BJ (cell line): ENCODE results near the gene UCKL1. TPM values are rescaled to one million over a fixed set of nuclear protein-coding genes. Genes with fewer than 3 reads are reported as not detected.
"Not testable (repeated sequence)": the region's sequence is repeated elsewhere in the genome, so short reads cannot be mapped to it uniquely, and the experiment has no call there.

ENCODE experiments used
- CTCF ChIA-PET: fragments of 350-600 bp; formaldehyde crosslinking; extraction: SDS; loops from one replicate; lab custom pipeline; 2021; ENCODE audit warnings: antibody characterized with exemption, inconsistent platforms; lab: Yijun Ruan, JAX
- POLR2A ChIA-PET: fragments of 300-600 bp; sonication (Branson Sonifier 250); formaldehyde crosslinking; extraction: SDS; loops from one replicate; lab custom pipeline; 2021; ENCODE audit warnings: antibody characterized with exemption; lab: Charles Lee
- DNase-seq: peaks from one replicate; pipeline ENCODE4 v3.0.0-alpha.2; 2011; ENCODE audit warnings: low read depth
- H3K27me3 ChIP-seq: 2 replicates; pipeline ENCODE4 v1.6.0; 2011; ENCODE audit warnings: low read length; ENCODE audit not compliant: control insufficient read depth, insufficient read depth
- H3K36me3 ChIP-seq: 2 replicates; pipeline ENCODE4 v1.5.1; 2011; ENCODE audit warnings: low read length; ENCODE audit not compliant: control insufficient read depth, insufficient read depth
- H3K4me3 ChIP-seq: 2 replicates; pipeline ENCODE4 v1.5.1; 2011; ENCODE audit warnings: low read depth, mild to moderate bottlenecking, control low read depth, low read length
- polyA plus RNA-seq: library from polyadenylated mRNA; depleted of rRNA; stranded (reverse); fragments of >200 nt; gene quantifications from 2 replicates; pipeline ENCODE4 v1.2.3, GENCODE V29; 2011
- TF ChIP-seq, protein P1 (sequence below): IDR thresholded peaks from 2 replicates; pipeline ENCODE4 v1.5.1; 2011; ENCODE audit warnings: low read depth, mild to moderate bottlenecking, control low read depth, inconsistent platforms, low read length, moderate library complexity; ENCODE audit not compliant: insufficient read depth

UCKL1 gene
- polyA plus RNA-seq, 1 experiment = 40.1 TPM

DNA sequence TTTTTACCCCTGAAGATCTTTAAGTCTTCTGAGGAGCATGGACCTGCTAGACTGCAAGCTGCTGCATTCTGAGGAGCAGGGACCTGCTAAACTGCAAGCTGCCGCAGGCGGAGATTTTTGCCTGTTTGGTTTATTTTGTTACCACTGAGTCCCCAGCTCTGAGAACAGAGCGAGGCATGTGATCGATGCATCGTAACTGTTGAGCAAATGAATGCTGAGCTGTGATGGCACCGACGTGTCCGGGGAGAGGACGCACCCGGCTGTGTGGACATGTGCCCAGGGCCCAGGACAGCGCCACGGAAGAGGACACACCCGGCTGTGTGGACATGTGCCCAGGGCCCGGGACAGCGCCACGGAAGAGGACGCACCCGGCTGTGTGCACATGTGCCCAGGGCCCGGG lies 37.1 kb downstream of the UCKL1 start:
- H3K27me3 ChIP-seq = no peaks in the 10 kb centered on the region
- POLR2A ChIA-PET = no interaction called here
- peaks cover 6% of the 10 kb centered on the region; the same call in 1 of the 2 replicates for H3K36me3 ChIP-seq
- CTCF ChIA-PET = interaction anchor here (0.6 kb wide), 1 partner anchor 333 kb away, joined by 3 read pairs; no protein-coding TSS in a partner anchor
- H3K4me3 ChIP-seq = no peak overlapping the region
- DNase-seq = no peak
- TF ChIP-seq, protein P1, sequence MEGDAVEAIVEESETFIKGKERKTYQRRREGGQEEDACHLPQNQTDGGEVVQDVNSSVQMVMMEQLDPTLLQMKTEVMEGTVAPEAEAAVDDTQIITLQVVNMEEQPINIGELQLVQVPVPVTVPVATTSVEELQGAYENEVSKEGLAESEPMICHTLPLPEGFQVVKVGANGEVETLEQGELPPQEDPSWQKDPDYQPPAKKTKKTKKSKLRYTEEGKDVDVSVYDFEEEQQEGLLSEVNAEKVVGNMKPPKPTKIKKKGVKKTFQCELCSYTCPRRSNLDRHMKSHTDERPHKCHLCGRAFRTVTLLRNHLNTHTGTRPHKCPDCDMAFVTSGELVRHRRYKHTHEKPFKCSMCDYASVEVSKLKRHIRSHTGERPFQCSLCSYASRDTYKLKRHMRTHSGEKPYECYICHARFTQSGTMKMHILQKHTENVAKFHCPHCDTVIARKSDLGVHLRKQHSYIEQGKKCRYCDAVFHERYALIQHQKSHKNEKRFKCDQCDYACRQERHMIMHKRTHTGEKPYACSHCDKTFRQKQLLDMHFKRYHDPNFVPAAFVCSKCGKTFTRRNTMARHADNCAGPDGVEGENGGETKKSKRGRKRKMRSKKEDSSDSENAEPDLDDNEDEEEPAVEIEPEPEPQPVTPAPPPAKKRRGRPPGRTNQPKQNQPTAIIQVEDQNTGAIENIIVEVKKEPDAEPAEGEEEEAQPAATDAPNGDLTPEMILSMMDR = no peak

DNA sequence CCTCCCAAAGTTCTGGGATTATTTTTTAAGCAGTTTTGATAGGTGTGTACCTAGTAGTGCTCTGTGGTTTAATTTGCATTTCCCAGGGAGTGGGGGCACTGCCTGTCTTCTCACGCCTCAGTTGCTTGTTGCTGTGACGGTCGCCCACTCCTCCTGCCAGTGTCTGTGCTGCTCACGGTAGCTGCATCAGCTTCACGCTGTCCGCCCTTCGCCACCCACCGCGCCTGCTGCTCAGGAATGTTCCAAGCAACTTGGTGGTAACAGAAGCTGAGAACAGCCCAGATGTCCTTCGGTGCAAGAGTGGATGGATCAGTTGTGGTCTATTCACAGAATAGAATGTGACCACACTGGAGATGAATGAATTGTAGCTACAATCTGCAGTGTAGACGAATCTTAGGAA lies 38.4 kb downstream of the UCKL1 start:
- Histone ChIP-seq H3K4me3 (no peak overlapping the region), H3K36me3 (peaks cover 6% of the 10 kb centered on the region; the same call in 1 of the 2 replicates), H3K27me3 (no peaks in the 10 kb centered on the region)
- ChIA-PET POLR2A (no interaction called here), CTCF (interaction anchor here (0.8 to 0.9 kb wide), 2 partner anchors 8 to 55 kb away, joined by 3 read pairs; no protein-coding TSS in a partner anchor)
- TF ChIP-seq, protein P1 = no peak
- no peak for DNase-seq

DNA sequence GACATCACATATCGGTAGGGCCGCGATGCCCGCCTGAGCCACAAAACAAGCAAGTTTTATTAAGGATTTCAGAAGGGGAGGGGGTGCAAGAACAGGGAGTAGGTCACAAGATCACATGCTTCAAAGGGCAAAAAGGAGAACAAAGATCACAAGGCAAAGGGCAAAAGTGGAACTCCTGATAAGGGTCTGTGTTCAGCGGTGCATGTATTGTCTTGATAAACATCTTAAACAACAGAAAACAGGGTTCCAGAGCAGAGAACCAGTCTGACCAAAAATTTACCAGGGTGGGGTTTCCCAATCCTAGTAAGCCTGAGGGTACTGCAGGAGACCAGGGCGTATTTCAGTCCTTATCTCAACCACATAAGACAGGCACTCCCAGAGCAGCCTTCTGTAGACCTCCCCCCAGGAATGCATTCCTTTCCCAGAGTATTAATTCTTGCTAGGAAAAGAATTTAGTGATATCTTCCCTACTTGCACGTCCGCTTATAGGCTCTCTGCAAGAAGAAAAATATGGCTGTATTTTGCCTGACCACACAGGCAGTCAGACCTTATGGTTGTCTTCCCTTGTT lies 39.8 kb downstream of the UCKL1 start:
- POLR2A ChIA-PET, H3K27me3 ChIP-seq, H3K36me3 ChIP-seq, CTCF ChIA-PET, DNase-seq, H3K4me3 ChIP-seq: not testable (repeated sequence)

DNA sequence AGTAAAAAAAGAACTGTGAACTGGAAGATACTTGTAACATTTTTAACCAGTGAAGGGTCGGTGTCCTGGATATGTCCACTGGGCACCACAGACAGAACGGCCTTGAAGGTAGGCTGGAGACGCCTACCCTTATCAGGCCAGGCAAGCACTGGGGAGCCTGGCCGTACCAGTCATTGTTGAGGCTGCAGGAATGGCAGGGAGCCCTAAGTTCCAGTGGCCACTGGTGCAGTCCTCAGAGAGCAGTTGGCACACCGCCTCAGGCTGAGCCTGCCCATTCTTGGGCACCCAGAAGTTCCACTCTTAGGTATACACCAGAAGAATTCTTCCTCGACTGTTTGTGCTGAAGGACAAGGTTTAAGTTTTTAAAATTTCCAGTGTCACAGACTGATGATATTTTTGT lies 40.7 kb downstream of the UCKL1 start:
- no peak for DNase-seq
- H3K36me3 ChIP-seq = peaks cover 6% of the 10 kb centered on the region; the same call in 1 of the 2 replicates
- H3K27me3 ChIP-seq = no peaks in the 10 kb centered on the region
- TF ChIP-seq, protein P1 = no peak
- ChIA-PET CTCF (interaction anchor here (0.6 kb wide), 1 partner anchor 14 kb away, joined by 4 read pairs; no protein-coding TSS in a partner anchor), POLR2A (no interaction called here)
- H3K4me3 ChIP-seq = no peak overlapping the region

DNA sequence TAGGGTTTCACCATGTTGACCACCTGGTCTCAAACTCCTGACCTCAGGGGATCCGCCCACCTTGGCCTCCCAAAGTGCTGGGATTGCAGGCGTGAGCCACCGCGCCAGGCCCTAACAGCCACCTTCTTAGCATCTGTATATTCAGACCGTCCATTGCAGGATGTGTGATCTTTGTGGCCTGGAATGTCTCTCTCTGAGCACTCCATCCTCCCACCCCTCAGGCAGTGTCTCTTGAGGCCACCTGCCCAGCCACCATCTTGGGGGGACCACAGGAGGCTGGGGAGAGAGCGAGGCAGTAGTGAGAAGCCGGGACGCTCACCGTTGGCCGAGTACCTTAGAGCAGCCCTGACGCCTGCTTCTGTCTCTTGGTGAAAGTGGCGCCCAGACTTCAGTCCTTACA lies 42.4 kb downstream of the UCKL1 start:
- POLR2A ChIA-PET = no interaction called here
- Histone ChIP-seq H3K27me3 (no peaks in the 10 kb centered on the region), H3K4me3 (no peak overlapping the region), H3K36me3 (0 out of 2 replicates have a peak, but pooled peaks cover 1% of the 10 kb centered on the region)
- CTCF ChIA-PET = no interaction called here
- TF ChIP-seq, protein P1 = no peak
- no peak for DNase-seq
